ENCODE results near the gene KDM8.
"Not testable (repeated sequence)": the region's sequence is repeated elsewhere in the genome, so short reads cannot be mapped to it uniquely, and the experiment has no call there.

Gene KDM8

DNA sequence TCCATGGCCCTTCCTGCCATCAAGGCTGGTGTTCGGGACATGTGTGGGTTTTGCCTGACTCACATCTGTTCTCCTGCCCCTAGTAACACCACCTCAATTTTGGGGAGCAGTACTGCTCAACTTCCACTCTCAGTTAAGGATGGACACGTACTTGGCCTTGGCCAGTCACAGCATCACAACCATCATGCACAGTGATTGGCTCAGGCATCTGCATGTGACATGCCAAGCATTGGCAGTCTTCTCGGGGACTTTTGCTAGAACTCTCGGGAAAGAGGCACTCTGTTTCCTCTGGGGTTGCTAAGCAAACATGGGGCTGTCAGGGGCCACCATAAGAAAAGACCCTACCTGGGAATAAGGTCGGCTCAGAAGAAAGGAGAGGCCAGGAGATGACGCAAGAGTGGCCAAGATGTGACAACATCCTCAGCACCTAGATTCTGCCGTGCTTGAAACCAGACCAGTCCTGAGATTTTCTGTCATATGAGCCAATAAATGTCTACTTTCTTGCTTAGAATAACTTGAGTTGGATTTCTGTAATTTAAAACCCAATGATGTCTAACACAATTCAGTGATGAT lies 11.9 kb upstream of the KDM8 start:
- DNase-seq: no peak

DNA sequence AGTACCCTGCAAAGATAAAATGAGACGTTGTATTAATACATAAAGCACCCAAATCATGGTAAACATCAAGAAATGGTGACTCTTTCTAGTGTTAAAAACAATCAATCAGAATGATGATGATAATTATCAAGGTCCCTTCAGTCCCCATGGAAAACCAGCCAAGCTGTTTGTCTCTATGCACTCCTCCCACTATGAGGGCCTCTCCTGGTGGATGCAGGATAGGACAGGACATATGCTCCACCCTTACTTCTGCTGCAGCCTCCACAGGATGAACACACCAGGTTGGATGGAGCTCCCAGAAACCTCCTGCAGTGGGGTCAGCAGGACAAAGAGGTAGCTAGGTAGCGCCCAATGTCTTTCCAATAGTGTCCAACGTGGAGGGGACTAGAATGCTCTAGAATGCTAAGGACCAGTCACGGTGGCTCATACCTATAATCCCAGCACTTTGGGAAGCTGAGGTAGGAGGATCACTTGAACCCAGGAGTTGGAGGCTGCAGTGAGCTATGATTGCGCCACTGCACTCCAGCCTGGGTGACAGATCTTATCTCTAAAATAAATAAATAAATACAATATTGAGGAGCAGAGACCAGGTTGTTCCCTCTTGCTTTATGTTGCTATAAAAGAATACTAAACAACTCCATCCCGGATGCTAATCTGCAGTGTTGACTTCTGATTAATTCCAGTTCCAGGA lies 9.9 kb upstream of the KDM8 start:
- no peak for DNase-seq

DNA sequence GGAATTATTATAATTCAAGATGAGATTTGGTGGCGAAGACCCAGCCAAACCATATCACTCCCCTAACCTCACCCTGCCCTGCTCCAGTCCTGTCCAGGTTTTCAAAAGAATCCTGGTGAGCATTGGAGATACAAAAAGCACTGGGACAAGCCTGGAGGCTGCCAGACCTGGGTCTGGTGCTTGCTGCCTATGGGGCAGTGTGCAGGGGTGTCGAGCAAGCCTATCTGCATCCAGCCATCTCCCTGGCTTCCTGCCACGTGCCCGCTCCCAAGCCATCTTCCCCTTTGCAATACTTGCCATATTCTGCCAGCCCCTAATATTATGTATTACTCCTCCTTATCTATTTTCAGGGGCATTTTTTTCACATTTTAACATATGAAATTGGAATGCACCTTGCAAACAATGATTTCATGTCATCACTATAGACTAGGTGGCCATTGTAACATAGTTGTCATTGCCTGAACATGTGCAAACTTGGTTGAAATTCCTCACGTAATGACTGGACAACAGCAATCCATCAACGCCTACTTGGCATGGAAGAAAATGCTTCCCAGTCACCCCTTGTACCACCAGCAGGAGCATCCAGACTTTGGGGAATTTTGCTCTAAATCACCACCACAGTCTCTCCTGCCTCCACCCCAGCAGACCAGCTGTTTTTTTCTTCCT lies 8.1 kb upstream of the KDM8 start:
- DNase-seq: no peak

DNA sequence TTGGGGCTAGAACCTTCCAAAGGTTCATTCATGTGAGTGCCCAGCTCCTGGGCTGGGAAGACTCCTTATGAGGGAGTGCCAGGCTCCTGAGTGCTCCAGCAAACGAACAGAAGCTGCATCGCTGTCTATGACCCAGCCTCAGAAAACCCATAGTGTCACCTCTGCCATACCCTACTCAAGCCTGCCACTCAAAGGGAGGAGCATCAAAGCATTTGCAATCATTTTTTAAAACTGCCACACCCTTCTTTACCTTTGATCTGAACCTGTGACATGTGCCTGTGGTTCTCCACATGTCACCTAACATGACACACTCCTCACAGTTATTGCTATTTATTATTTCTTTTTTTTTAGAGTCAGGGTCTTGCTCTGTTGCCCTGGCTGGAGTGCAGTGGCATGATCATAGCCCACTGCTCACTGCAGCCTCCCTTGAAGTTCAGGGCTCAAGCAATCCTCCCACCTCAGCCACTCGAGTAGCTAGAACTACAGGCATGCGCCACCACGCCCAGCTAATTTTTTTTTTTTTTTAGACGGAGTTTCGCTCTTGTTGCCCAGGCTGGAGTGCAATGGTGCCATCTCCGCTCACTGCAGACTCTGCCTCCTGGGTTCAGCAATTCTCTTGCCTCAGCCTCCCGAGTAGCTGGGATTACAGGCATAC lies 7.3 kb upstream of the KDM8 start:
- DNase-seq: no peak

DNA sequence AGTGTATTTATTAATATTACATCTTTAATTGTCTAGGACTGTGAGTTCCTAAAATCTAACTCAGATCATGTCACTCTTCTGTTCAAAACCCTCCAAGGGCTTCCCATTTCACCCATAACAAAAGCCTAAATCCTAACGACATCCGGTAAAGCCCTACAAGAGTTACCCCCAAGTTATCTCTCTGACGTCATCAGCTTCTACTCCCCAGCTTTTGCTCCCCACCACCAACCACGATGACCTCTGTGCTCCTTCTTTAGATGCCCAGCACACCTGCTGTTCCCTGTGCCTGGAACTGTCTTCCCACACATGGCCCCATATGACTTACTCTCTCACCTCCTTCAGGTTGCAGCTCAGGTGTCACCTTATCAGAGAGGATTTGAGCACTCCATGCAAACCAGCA lies 6.3 kb upstream of the KDM8 start:
- no peak for DNase-seq

DNA sequence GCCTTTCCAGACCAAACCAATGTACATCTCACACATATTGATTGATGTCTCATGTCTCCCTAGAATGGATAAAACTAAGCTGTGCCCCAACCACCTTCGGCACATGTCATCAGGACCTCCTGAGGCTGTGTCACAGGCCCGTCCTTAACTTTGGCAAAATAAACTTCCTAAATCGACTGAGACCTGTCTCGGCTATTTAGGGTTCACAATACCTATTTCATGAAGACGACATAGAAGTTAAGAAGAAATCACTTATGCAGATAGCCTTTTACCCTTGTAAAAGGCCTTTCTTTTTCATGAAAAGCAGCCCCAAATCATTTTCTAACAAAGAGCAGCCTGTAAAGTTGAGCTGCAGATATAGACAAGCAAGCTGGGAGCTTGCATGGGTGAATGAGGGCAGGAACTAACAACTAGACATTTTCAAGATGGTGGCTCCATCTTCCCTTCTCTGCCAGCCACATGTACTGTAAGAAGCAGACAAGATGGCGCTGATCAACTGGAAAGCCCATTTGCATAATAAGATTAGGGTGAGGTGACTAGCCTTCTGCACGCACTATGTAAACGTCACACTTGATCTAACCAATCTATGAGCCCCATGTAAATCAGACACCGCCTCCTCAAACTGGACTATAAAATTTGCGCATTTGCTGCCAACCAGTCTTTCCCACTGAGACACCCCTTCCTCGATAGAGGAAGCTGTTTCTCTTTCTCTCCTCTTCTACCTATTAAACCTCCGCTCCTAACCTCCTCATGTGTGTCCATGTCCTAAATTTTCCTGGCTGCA lies 4.7 kb upstream of the KDM8 start:
- DNase-seq: no peak

DNA sequence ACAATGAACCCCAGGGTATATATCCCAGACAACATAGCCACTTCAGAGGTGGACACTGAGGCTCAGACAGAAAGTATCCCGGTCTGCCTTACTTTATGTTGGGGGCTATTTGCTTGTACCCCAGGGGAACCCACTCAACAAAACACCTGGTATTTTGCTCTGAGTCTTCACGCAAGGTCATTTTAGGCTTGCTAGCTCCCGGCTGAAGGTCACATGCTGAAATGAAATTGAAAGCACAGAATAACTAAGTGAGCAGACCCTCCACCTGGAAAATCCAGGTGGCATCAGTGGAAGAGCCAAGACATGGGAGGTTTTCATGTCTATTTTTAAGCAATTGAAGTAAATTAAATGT lies 4.1 kb upstream of the KDM8 start:
- no peak for DNase-seq

DNA sequence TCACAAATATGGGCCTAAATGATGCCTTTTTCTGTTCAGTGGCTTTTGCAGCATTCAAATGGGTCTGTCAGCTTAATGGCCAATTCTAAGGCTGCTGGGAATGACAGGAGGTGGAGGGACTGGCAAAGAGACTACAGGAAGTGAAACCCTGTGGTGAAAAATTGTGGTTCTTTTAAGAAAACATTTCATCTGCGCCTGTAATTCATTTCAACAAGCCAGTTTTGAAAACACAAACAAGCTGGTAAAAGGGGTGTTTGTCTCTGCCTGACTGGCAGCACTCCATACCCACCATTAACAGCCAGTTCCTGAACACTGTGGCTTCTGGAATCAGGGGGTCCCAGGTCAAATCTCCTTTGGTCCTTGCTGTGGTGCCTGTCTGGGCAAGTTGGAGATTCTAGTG lies 3.6 kb upstream of the KDM8 start:
- DNase-seq: no peak

DNA sequence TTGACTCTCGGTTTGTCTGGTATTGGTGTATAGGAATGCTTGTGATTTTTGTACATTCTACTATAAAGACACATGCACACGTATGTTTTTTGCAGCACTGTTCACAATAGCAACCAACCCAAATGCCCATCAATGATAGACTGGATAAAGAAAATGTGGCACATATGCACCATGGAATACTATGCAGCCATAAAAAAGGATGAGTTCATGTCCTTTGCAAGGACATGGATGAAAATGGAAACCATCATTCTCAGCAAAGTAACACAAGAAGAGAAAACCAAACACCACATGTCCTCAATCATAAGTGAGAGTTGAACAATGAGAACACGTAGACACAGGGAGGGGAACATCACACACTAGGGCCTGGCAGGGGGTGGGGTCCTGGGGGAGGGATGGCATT lies 2.4 kb upstream of the KDM8 start:
- DNase-seq: not testable (repeated sequence)

DNA sequence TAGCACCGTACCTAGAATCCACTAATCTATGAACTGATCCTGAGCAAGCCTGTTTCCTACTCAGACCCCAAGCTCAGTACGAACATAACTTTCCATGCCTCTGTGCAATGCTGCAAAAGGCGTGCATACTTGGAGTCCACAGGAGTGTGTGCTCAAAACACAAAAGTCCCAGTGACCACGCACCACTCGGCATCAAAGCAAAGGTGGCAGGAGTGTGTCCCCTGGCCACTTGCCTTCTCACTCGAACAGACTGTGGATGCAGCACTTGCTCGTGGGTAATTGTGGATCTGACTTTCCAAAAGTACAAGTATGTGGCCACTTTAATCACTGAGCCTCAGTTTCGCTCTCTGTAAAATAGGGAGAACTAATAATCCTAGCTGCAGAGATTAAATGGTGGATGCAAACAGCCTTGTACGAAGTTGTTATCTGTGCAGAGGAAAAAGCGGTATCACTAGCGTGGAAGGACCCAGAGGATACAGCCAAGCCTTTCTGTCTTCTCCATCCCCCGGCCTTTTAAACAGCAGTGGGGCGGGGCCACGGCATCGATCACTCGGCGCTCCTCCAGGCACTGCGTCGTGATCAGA lies 311 bp upstream of the KDM8 start:
- DNase-seq: no peak

DNA sequence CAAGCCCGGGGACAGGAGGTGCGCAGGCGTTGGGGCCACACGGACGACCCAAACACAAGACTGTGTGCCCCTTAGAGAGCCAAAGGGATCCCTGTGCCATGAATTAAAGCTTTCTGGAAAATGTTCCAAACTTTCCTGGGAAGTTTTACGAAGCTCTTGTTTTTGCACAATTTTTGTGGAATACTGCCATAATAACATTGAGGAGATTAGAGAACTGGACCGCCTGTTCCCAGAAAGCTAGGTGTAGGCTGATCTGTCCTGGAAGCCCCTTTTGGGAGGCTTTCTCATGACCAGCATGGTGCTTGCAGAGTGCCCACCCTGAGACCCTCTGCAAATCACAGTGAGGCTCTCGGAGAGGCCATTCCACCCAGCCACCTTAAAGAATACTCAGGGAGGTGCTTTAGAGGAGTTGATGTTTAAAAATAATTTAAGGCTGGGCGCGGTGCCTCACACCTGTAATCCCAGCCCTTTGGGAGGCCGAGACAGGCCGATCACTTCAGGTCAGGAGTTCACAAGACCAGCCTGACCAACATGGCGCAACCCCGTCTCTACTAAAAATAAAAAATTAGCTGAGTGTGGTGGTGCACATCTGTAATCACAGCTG lies 1.1 kb downstream of the KDM8 start:
- DNase-seq: no peak

DNA sequence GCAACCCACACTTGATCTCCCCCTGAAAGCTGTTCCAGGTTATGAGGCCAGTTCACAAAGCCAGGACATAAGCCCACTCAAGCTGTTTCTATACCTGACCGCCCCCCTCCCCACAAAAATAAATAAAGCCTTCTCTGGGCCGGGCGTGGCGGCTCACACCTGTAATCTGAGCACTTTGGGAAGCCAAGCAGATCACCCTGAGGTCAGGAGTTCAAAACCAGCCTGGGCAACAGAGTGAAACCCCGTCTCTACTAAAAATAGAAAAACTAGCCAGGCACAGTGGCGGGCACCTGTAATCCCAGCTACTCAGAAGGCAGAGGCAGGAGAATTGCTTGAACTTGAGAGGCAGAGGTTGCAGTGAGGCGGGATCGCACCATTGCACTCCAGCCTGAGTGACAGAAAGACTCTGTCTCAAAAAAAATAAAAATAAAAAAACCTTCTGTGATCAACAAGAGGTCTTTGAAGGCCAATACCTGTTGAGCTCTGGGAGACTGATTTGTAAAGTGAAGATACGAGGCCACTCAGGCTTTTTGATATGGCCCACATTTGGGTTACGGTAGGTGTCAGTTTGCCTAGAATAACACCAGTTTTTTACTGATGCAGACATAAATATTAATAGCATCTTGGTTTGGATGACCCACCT lies 2.2 kb downstream of the KDM8 start:
- DNase-seq: no peak

DNA sequence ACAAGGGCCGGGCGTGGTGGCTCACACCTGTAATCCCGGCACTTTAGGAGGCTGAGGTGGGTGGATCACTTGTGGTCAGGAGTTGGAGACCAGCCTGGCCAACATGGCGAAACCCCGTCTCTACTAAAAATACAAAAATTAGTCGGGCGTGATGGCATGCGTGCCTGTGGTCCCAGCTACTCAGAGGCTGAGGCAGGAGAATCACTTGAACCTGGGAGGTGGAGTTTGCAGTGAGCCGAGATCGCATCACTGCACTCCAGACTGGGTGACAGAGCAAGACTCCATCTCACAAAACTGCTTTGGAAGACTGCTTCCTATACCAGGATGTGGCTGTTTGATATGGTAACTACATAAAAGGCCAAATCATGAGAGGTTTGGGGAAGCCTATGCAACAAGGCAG lies 3.8 kb downstream of the KDM8 start:
- DNase-seq: not testable (repeated sequence)

DNA sequence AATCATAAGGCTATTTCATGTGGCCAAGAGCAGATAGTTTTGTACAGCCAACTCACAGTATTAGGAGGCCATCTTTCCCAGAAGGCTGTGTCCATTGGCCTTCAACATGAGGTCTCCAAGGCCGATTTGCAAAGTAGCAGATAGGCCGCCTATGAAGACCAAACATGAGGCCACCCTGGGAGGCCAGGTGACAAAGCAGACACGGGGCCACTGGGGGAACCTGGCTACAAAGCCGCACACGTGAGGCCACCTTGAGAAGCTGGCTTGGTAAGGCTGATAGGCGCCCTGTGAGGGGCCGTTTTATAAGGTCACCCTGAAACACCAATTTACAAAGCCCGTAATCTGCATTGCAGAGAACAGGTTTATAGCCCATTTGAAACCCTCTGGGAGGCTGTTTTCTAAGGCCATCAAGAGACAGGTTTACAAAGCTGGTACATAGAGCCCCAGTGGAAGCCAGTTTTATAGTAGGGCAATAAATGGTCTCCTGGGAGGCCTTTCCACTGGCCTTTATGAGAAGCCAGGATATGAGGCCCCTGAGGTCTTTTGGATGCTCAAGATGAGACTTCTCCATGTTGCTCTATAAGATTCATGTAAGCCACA lies 4.9 kb downstream of the KDM8 start:
- DNase-seq: no peak

DNA sequence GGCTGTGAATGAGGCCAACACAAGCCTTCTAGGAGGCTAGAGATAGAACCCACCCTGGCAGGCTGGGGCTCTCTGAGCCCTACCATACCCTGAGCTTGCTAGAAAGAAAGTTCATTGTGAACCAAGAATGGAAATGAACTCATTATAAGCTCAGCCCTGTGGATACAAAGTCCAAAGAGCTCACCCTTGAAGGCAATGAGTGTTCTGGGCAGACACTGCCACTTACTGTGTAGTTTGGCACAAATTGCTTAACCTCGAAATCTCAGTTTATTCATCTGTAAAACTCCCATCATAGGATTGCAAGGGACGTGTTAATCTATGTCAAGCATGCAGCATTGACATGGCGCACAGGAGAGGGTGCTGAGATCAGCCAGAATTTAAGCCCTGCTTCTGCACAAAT lies 5.5 kb downstream of the KDM8 start:
- DNase-seq: no peak

DNA sequence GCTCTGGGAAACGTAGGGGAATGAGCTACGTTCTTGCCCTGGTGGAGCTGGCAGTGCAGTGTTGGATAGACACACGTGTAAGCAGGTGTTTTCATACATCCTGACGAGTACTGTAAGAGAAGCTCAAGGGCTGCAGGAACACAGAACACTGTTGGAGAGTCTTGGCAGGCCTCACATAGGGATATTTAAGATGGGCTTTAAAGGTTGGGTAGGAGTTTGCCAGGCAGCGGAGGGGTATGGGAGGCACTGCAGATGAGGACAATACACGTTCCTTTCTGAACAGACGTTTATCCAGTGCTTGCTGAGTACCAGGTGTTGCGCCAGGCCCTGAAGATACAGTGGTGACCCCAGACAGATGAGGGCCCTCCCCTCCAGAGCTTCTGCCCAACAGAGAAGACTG lies 6.3 kb downstream of the KDM8 start:
- no peak for DNase-seq

DNA sequence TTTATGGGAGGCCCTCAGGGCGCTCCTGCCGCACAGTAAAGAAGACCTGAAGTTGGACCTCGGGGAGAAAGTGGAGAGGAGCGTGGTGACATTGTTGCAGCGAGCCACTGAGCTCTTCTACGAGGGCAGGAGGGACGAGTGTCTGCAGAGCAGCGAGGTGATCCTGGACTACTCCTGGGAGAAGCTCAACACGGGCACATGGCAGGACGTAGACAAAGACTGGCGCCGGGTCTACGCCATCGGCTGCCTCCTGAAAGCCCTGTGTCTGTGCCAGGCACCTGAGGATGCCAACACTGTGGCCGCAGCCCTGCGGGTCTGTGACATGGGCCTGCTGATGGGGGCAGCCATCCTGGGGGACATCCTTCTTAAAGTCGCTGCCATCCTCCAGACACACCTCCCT lies 6.8 kb downstream of the KDM8 start:
- DNase-seq: no peak

DNA sequence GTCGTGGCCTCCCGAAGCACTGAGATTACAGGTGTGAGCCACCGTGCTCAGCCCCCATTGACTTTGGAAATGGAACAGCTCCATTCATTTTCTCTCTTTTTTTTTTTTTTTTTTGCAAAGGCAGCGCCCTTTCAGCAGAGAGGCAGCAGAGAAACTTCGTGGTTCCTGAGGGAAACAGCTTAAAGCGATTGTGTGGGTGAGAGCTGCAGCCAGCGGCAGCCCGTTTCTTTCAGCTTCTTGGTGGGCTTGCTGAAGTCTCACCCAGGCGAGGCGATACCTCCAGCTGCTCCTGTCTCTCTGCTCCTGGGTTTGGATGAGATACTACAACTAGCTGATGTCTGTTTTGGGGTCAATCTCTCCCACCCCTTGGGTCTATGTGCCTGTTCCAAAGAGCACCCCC lies 7.7 kb downstream of the KDM8 start:
- no peak for DNase-seq

DNA sequence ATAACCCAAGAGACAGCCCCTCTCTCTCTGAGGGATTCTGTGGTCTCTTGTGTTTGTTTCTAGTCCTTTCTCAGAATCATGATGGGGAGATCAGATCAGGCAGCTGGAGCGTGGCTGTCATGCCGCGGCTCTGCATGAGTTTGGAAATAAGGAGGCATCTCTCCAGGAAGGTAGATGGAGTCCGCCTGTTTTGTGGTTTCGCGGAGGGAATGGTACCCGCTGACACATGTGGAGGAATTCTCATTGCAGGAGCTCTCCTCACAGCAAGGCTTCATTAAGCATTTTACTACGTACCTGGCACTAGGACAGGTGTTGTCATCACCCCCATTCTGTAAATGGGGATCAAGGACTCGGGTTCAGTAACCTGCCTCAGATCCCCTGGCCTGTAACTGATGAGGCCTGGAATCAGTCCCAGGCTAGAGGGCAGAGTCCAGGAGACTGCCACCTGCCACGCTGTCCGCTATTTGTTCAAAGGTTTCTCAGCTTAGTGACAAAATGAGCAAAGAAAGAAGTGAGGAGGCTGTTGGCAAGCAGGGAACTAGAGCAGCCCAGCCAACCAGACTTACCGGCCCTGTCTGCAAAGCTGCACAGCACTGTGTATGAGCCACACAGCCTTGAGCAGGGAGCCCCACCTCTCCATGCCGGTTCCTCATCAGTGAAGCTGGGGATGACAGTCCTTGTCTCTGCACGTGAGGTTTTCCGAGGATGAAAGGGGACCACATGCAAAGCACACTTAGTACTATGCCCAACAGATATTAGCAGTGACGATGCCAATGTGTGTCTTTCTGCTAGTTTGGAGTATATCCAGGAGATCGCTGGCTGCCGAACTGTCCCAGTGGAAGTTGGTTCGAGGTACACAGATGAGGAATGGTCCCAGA lies 11.0 kb downstream of the KDM8 start:
- DNase-seq: peak in 1 of 14 donors; percentile 87

DNA sequence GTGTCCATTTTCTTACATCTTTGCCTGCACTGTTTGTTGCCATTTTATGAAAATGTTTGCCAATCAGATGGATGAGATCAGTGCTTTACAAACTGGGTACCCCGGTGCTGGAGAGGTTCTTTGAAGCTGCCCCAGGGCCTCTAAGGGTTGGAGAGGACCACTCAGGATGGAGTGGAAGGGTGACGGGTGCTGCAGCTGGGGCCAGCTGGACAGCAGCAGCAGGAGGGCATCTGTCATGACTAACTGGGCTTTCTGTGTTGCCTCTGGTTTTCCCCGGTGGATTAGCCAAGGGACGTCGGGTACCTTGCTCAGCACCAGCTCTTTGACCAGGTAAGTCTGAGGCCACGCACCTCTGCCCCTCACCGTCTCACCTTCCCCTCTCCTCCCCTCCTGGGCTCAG lies 12.3 kb downstream of the KDM8 start:
- DNase-seq: no peak

Measured in C1 segment of cervical spinal cord (tissue), 14 donors.